Measurements from ENCODE around the gene MOXD1.

The MOXD1 gene

DNA sequence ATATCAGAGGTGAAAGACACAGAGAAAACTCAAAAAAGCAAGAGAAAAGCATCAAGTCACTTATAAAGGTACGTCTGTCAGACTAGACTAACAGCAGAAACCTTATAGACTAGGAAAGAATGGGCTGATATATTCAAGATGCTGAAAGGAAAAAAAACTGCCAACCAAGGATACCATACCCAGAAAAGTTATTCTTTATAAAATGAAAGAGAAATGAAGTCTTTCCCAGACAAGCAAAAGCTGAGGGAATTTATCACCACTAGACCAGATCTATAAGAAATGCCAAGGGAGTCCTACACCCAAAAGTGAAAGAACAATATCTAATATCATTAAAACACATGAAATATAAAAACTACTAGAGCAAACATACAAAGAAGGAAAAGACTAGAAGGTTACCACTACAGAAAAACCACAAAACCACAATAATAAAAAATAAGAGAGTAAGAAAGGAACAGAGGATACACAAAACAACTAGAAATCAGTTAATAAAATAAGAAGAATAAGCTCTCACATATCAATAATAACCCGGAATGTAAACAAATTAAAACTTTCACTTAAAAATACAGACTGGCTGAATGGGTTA lies 6.2 kb downstream of the MOXD1 start:
- Histone ChIP-seq H3K4me1 (ENCODE audit: insufficient read depth, insufficient read length) (peaks cover 2% of the 10 kb centered on the region), H3K9me3 (ENCODE audit: insufficient read depth, low read length) (no peaks in the 10 kb centered on the region; the same call in 1 of the 2 replicates), H3K9ac (ENCODE audit: insufficient read length, low read depth) (no peak overlapping the region), H3K4me3 (ENCODE audit: insufficient read length, low read depth) (no peak overlapping the region), H3K36me3 (ENCODE audit: insufficient read depth, insufficient read length, low read length) (no peaks in the 10 kb centered on the region), H3K27me3 (ENCODE audit: insufficient read depth, insufficient read length) (peaks cover 13% of the 10 kb centered on the region)
- TF ChIP-seq YY1 (IDR thresholded peaks at IDR 0.05; ENCODE audit: insufficient read depth, insufficient read length) (no peak), SUZ12 (IDR thresholded peaks at IDR 0.05; ENCODE audit: extremely low read depth, insufficient read depth, insufficient read length) (no peak), ZNF274 (IDR thresholded peaks at IDR 0.05; ENCODE audit: low read depth, low read length) (no peak)
- no peak for DNase-seq (ENCODE audit: low read depth, low spot score)

DNA sequence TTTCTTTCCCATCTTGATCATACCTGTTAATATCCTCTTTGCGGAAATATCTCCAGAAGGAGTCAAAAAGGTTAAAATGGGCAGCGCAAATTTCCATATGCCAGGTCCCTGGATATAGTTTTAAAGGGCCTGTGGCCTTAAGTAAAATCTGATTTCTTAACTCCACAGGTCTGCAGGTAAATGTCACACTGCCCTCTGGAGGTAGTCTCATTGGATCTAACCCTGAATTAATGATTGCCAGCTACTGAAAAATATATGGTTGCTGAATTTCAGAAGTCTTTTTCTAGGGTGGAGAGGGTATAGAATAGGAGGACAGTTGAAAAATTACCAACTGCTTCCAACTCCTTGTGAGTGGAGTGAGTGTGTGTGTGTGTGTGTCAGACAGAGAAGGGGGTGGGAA lies 8.5 kb downstream of the MOXD1 start:
- H3K4me1 ChIP-seq (ENCODE audit: insufficient read depth, insufficient read length): peaks cover 2% of the 10 kb centered on the region
- no peak overlapping the region for H3K9ac ChIP-seq (ENCODE audit: insufficient read length, low read depth)
- H3K27me3 ChIP-seq (ENCODE audit: insufficient read depth, insufficient read length): no peaks in the 10 kb centered on the region
- no peak for DNase-seq (ENCODE audit: low read depth, low spot score)
- H3K36me3 ChIP-seq (ENCODE audit: insufficient read depth, insufficient read length, low read length): no peaks in the 10 kb centered on the region
- H3K4me3 ChIP-seq (ENCODE audit: insufficient read length, low read depth): no peak overlapping the region
- no peaks in the 10 kb centered on the region; the same call in 1 of the 2 replicates for H3K9me3 ChIP-seq (ENCODE audit: insufficient read depth, low read length)
- TF ChIP-seq SUZ12 (IDR thresholded peaks at IDR 0.05; ENCODE audit: extremely low read depth, insufficient read depth, insufficient read length) (no peak), YY1 (IDR thresholded peaks at IDR 0.05; ENCODE audit: insufficient read depth, insufficient read length) (no peak), ZNF274 (IDR thresholded peaks at IDR 0.05; ENCODE audit: low read depth, low read length) (no peak)

DNA sequence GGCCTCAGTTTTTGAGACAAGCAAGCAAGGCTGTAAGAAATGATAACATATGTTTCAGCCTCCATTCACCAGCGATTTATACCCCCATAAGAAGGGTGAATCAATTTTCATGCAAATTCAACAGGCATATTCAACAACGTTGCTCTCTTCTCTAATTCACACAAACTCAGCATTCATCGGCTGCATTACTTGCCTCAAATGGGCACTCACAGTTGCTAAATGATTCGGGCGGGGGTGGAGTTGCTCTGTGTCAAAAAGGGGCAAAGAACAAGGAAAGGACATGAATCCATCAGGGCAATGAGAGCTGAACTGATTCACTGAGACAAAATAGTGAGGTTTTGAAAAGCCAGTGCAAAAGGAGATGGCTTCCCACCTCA lies 9.0 kb downstream of the MOXD1 start:
- peaks cover 2% of the 10 kb centered on the region for H3K4me1 ChIP-seq (ENCODE audit: insufficient read depth, insufficient read length)
- DNase-seq (ENCODE audit: low read depth, low spot score): no peak
- no peaks in the 10 kb centered on the region; the same call in 1 of the 2 replicates for H3K9me3 ChIP-seq (ENCODE audit: insufficient read depth, low read length)
- H3K27me3 ChIP-seq (ENCODE audit: insufficient read depth, insufficient read length): no peaks in the 10 kb centered on the region
- H3K36me3 ChIP-seq (ENCODE audit: insufficient read depth, insufficient read length, low read length): no peaks in the 10 kb centered on the region
- H3K9ac ChIP-seq (ENCODE audit: insufficient read length, low read depth): no peak overlapping the region
- no peak overlapping the region for H3K4me3 ChIP-seq (ENCODE audit: insufficient read length, low read depth)
- TF ChIP-seq SUZ12 (IDR thresholded peaks at IDR 0.05; ENCODE audit: extremely low read depth, insufficient read depth, insufficient read length): no peak
- TF ChIP-seq ZNF274 (IDR thresholded peaks at IDR 0.05; ENCODE audit: low read depth, low read length): no peak
- TF ChIP-seq YY1 (IDR thresholded peaks at IDR 0.05; ENCODE audit: insufficient read depth, insufficient read length): no peak

DNA sequence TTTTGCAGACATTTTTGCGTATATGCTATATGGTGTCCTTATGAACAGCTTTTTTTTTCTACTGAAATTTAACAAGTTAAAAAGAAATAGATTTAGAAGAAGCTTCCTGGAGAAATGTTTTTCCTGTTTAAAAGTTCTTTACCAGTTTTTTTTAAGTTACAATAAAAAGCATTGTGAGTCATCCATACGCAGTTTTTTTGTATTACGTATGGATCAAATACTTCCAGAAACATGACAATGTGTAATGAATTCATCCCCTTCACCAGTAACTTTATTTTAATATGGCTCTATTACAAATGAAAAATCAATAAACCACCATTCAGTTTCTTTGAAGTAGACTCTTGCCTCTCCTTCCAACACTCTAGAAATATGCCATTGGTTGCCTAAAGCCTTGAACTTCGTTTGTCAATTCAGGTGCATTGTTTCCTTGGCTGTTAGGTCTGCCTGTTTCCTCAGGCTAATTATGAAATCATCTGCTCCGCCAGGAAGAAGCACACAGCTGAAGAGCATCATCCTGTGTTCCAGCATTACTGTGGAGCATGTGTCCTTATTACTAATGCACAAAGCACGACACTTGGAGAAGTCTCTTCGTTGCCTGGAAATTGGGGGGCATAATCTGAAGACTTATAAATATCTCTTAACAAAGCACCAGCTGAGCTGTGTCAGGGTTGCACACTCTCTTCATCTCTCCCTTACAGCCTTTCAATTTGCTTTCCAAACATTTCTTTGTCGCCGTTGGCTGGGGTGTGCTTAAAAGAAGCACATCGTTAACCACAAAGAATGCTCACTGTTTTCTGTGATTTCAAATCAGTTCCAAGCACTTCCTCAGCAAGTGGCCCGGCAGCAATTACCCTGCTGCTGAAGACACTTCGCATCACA lies 9.6 kb downstream of the MOXD1 start:
- no peak for TF ChIP-seq SUZ12 (IDR thresholded peaks at IDR 0.05; ENCODE audit: extremely low read depth, insufficient read depth, insufficient read length)
- H3K9me3 ChIP-seq (ENCODE audit: insufficient read depth, low read length): no peaks in the 10 kb centered on the region; the same call in 1 of the 2 replicates
- H3K4me1 ChIP-seq (ENCODE audit: insufficient read depth, insufficient read length): peaks cover 2% of the 10 kb centered on the region
- DNase-seq (ENCODE audit: low read depth, low spot score): no peak
- no peak overlapping the region for H3K9ac ChIP-seq (ENCODE audit: insufficient read length, low read depth)
- H3K27me3 ChIP-seq (ENCODE audit: insufficient read depth, insufficient read length): no peaks in the 10 kb centered on the region
- no peaks in the 10 kb centered on the region for H3K36me3 ChIP-seq (ENCODE audit: insufficient read depth, insufficient read length, low read length)
- H3K4me3 ChIP-seq (ENCODE audit: insufficient read length, low read depth): no peak overlapping the region

DNA sequence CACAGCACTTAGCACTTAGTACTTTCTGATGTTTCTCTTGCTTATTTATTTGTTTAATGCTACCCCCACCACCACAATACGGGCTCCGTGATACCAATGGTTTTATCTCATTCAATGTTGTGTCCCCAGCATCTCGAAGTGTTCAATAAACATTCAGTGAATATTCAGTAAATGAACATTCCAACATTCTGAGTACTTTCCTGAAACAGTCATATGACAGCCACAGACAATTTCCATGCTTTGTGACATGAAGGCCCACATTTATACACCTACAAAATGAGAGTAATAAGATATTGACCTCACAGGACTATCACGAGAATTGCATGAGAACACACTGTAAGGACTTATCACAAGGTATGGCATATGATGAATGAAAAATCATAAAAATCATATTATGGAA lies 10.8 kb downstream of the MOXD1 start:
- TF ChIP-seq YY1 (IDR thresholded peaks at IDR 0.05; ENCODE audit: insufficient read depth, insufficient read length) (no peak), ZNF274 (IDR thresholded peaks at IDR 0.05; ENCODE audit: low read depth, low read length) (no peak), SUZ12 (IDR thresholded peaks at IDR 0.05; ENCODE audit: extremely low read depth, insufficient read depth, insufficient read length) (no peak)
- H3K9me3 ChIP-seq (ENCODE audit: insufficient read depth, low read length): no peaks in the 10 kb centered on the region; the same call in 1 of the 2 replicates
- H3K36me3 ChIP-seq (ENCODE audit: insufficient read depth, insufficient read length, low read length): no peaks in the 10 kb centered on the region
- peaks cover 2% of the 10 kb centered on the region for H3K4me1 ChIP-seq (ENCODE audit: insufficient read depth, insufficient read length)
- no peak overlapping the region for H3K9ac ChIP-seq (ENCODE audit: insufficient read length, low read depth)
- no peak overlapping the region for H3K4me3 ChIP-seq (ENCODE audit: insufficient read length, low read depth)
- no peaks in the 10 kb centered on the region for H3K27me3 ChIP-seq (ENCODE audit: insufficient read depth, insufficient read length)
- DNase-seq (ENCODE audit: low read depth, low spot score): no peak

DNA sequence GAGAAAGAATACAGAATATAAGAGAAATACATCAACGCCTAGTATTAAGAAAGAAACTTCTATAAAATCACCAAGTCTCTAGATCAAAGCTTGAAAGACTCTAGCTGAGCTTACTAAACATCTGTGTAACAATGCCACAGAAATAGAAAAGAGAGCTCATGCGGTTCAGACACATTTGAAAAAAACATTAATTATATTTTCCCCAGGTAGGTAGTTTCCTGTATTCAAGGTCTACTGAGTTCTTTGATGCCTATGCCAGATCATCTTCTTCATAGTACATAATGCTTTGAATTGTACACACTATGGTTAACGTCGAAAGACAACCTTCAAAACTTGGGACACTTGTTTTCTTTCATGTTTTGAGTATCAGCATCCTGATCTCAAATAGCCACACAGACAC lies 11.3 kb downstream of the MOXD1 start:
- TF ChIP-seq SUZ12 (IDR thresholded peaks at IDR 0.05; ENCODE audit: extremely low read depth, insufficient read depth, insufficient read length) (no peak), ZNF274 (IDR thresholded peaks at IDR 0.05; ENCODE audit: low read depth, low read length) (no peak), YY1 (IDR thresholded peaks at IDR 0.05; ENCODE audit: insufficient read depth, insufficient read length) (no peak)
- H3K4me3 ChIP-seq (ENCODE audit: insufficient read length, low read depth): no peak overlapping the region
- H3K9ac ChIP-seq (ENCODE audit: insufficient read length, low read depth): no peak overlapping the region
- no peaks in the 10 kb centered on the region; the same call in 1 of the 2 replicates for H3K9me3 ChIP-seq (ENCODE audit: insufficient read depth, low read length)
- no peak for DNase-seq (ENCODE audit: low read depth, low spot score)
- no peaks in the 10 kb centered on the region for H3K27me3 ChIP-seq (ENCODE audit: insufficient read depth, insufficient read length)
- no peaks in the 10 kb centered on the region for H3K36me3 ChIP-seq (ENCODE audit: insufficient read depth, insufficient read length, low read length)
- peaks cover 2% of the 10 kb centered on the region for H3K4me1 ChIP-seq (ENCODE audit: insufficient read depth, insufficient read length)

DNA sequence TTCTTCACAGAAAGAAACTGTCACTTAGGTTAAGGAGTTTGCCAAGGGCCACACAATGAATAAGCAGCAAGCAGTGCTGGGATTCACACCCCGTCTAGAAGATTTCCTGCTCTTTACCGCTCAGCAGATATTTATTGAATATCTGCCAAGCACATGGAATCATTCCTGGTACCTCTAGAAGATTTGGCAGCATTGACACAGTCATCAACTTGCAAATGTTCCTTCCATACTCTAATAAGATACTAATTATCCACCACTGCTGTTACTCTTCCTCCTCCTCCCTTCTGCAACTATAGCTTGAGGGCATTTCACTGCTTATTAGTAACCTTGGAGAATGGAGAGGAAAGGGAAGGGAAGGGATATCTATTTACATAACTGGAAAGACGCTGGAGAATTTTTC lies 13.0 kb downstream of the MOXD1 start:
- DNase-seq (ENCODE audit: low read depth, low spot score): no peak
- peaks cover 2% of the 10 kb centered on the region for H3K4me1 ChIP-seq (ENCODE audit: insufficient read depth, insufficient read length)
- no peaks in the 10 kb centered on the region for H3K27me3 ChIP-seq (ENCODE audit: insufficient read depth, insufficient read length)
- H3K36me3 ChIP-seq (ENCODE audit: insufficient read depth, insufficient read length, low read length): no peaks in the 10 kb centered on the region
- H3K9me3 ChIP-seq (ENCODE audit: insufficient read depth, low read length): no peaks in the 10 kb centered on the region
- TF ChIP-seq ZNF274 (IDR thresholded peaks at IDR 0.05; ENCODE audit: low read depth, low read length): no peak
- no peak for TF ChIP-seq SUZ12 (IDR thresholded peaks at IDR 0.05; ENCODE audit: extremely low read depth, insufficient read depth, insufficient read length)
- no peak for TF ChIP-seq YY1 (IDR thresholded peaks at IDR 0.05; ENCODE audit: insufficient read depth, insufficient read length)
- H3K4me3 ChIP-seq (ENCODE audit: insufficient read length, low read depth): no peak overlapping the region
- H3K9ac ChIP-seq (ENCODE audit: insufficient read length, low read depth): no peak overlapping the region

Data from NT2/D1 (cell line).